HepG2 (cell line): ENCODE results near the gene DUS1L. TPM values are rescaled to one million over a fixed set of nuclear protein-coding genes. Genes with fewer than 3 reads are reported as not detected.
A peak's percentile ranks its signal among the peaks of the same experiment; 100 is the strongest.

ENCODE experiments used
- ADNP ChIP-seq: sonication (generic); formaldehyde crosslinking; IDR thresholded peaks from 2 replicates; pipeline ENCODE4 v1.4.0; 2020; ENCODE audit warnings: missing genetic modification reagents
- BCL6 ChIP-seq: IDR thresholded peaks from 2 replicates; pipeline ENCODE4 v1.6.1; 2016; ENCODE audit warnings: missing genetic modification reagents, missing compliant biosample characterization
- CBFB ChIP-seq: sonication (generic); formaldehyde crosslinking; IDR thresholded peaks from 2 replicates; pipeline ENCODE4 v1.4.0; 2020; ENCODE audit warnings: missing genetic modification reagents
- CERS6 ChIP-seq: sonication (generic); formaldehyde crosslinking; IDR thresholded peaks from 2 replicates; pipeline ENCODE4 v1.5.0; 2020; ENCODE audit warnings: missing genetic modification reagents
- CTCF ChIP-seq: sonication (generic); formaldehyde crosslinking; IDR thresholded peaks from 2 replicates; pipeline ENCODE4 v1.5.0; 2020; ENCODE audit warnings: mild to moderate bottlenecking, missing genetic modification reagents, moderate library complexity
- ESRRA ChIP-seq: sonication (generic); formaldehyde crosslinking; IDR thresholded peaks from 2 replicates; pipeline ENCODE4 v1.5.1; 2020; ENCODE audit warnings: mild to moderate bottlenecking, low read depth, missing genetic modification reagents
- HDAC6 ChIP-seq: fragments of 200-600 bp; sonication (generic); IDR thresholded peaks from 2 replicates; pipeline ENCODE4 v1.7.0; 2017; ENCODE audit warnings: mild to moderate bottlenecking, antibody characterized with exemption, low read length, low read depth
- JARID2 ChIP-seq: sonication (generic); formaldehyde crosslinking; IDR thresholded peaks from 2 replicates; pipeline ENCODE4 v1.8.1; 2023; ENCODE audit warnings: missing genetic modification reagents, inconsistent platforms; ENCODE audit not compliant: insufficient replicate concordance
- KLF11 ChIP-seq: IDR thresholded peaks from 2 replicates; pipeline ENCODE4 v1.6.1; 2016; ENCODE audit warnings: missing compliant biosample characterization
- MED13 ChIP-seq: sonication (generic); formaldehyde crosslinking; IDR thresholded peaks from 2 replicates; pipeline ENCODE4 v1.5.0; 2020; ENCODE audit warnings: missing genetic modification reagents
- MIER3 ChIP-seq: IDR thresholded peaks from 2 replicates; pipeline ENCODE4 v1.6.1; 2016; ENCODE audit warnings: missing compliant biosample characterization, borderline replicate concordance
- NCOR1 ChIP-seq: fragments of 200-600 bp; sonication (generic); IDR thresholded peaks from 2 replicates; pipeline ENCODE4 v1.7.0; 2017; ENCODE audit warnings: antibody characterized with exemption, low read length, borderline replicate concordance
- NFYC ChIP-seq: IDR thresholded peaks from 2 replicates; pipeline ENCODE4 v1.6.1; 2016; ENCODE audit warnings: missing genetic modification reagents, missing compliant biosample characterization
- RAD21 ChIP-seq: fragments of 450-650 bp; formaldehyde crosslinking; IDR thresholded peaks from 2 replicates; pipeline ENCODE4 v1.5.0; 2020; ENCODE audit warnings: mild to moderate bottlenecking
- RFX5 ChIP-seq: IDR thresholded peaks from 2 replicates; pipeline ENCODE4 v1.6.1; 2011; ENCODE audit warnings: low read depth, low read length, improper control_type of control experiment
- STAG1 ChIP-seq: sonication (generic); formaldehyde crosslinking; IDR thresholded peaks from 2 replicates; pipeline ENCODE4 v1.4.0; 2020; ENCODE audit warnings: missing genetic modification reagents
- ZBTB37 ChIP-seq: sonication (generic); formaldehyde crosslinking; IDR thresholded peaks from 2 replicates; pipeline ENCODE4 v1.4.0; 2020; ENCODE audit warnings: mild to moderate bottlenecking, missing genetic modification reagents
- ZNF276 ChIP-seq: sonication (generic); formaldehyde crosslinking; IDR thresholded peaks from 2 replicates; pipeline ENCODE4 v1.4.0; 2020; ENCODE audit warnings: mild to moderate bottlenecking, low read depth, missing genetic modification reagents
- ZNF30 ChIP-seq: sonication (generic); formaldehyde crosslinking; IDR thresholded peaks from 2 replicates; pipeline ENCODE4 v1.5.0; 2020; ENCODE audit warnings: mild to moderate bottlenecking, missing genetic modification reagents
- ZNF484 ChIP-seq: sonication (generic); formaldehyde crosslinking; IDR thresholded peaks from 2 replicates; pipeline ENCODE4 v1.5.1; 2020; ENCODE audit warnings: mild to moderate bottlenecking, low read depth, missing genetic modification reagents, borderline replicate concordance
- ZNF572 ChIP-seq: sonication (generic); formaldehyde crosslinking; IDR thresholded peaks from 2 replicates; pipeline ENCODE4 v1.5.1; 2020; ENCODE audit warnings: mild to moderate bottlenecking, missing genetic modification reagents
- ZNF781 ChIP-seq: sonication (generic); formaldehyde crosslinking; IDR thresholded peaks from 2 replicates; pipeline ENCODE4 v1.5.1; 2020; ENCODE audit warnings: borderline replicate concordance, mild to moderate bottlenecking, missing genetic modification reagents; ENCODE audit errors: not compliant biosample characterization
- ZSCAN20 ChIP-seq: sonication (generic); formaldehyde crosslinking; IDR thresholded peaks from 2 replicates; pipeline ENCODE4 v1.4.0; 2020; ENCODE audit warnings: missing genetic modification reagents, mild to moderate bottlenecking, borderline replicate concordance
- polyA plus RNA-seq, 8 experiments: library from polyadenylated mRNA; depleted of rRNA in 3 of 8; stranded (reverse) in 7 of 8; unstranded in 1 of 8; fragments of >200 nt; fragmentation: Illumina TruSeq in 4 of 8; extraction: Trizol in 4 of 8; gene quantifications; 2 replicates each; pipeline versions ENCODE4 v1.2.1 to v1.2.3, GENCODE V29; 2011 to 2016; ENCODE audit warnings: low read depth in 4 of 8, missing spikeins in 1 of 8, mixed read lengths in 1 of 8; ENCODE audit not compliant: insufficient read depth in 1 of 8
- total RNA-seq, 5 experiments: library from RNA; depleted of rRNA; stranded (reverse); fragments of >200 nt; fragmentation: Illumina TruSeq; extraction: Trizol; gene quantifications; 2 replicates each; pipeline ENCODE4 v1.2.3, GENCODE V29; 2016; ENCODE audit warnings: low read depth in 1 of 5

The DUS1L gene
- total and polyA plus RNA-seq, 2 of the 13 experiments (the other 11 are each of a cell fraction or from before 2014, with no cell fraction given) = 81.0 to 109 TPM

GRCh38 chr17:82095777-82096708 lies 30.4 kb upstream of the DUS1L start (continued):
- TF ChIP-seq ZSCAN20 (CRISPR knock-in tag) (no peak), ZNF30 (CRISPR knock-in tag) (no peak), NCOR1 (no peak), RAD21 (no peak), STAG1 (CRISPR knock-in tag) (no peak), MED13 (CRISPR knock-in tag) (peak; percentile 29; the same call in 1 of the 2 replicates), HDAC6 (no peak), MIER3 (CRISPR knock-in tag) (no peak), JARID2 (CRISPR knock-in tag) (no peak), CERS6 (no peak), CBFB (CRISPR knock-in tag) (no peak), ADNP (CRISPR knock-in tag) (no peak), ZBTB37 (CRISPR knock-in tag) (no peak), BCL6 (CRISPR knock-in tag) (no peak), NFYC (no peak), RFX5 (no peak), ZNF276 (CRISPR knock-in tag) (no peak), ZNF484 (CRISPR knock-in tag) (no peak), CTCF (no peak; the same call in 1 of the 2 replicates), KLF11 (no peak), ESRRA (CRISPR knock-in tag) (0 out of 2 replicates have a peak, but pooled peaks have one; percentile 27), ZNF572 (CRISPR knock-in tag) (peak; percentile 82), ZNF781 (CRISPR knock-in tag) (no peak)
